Neural cell (in vitro differentiated cells): ENCODE measurements around the gene NFE2L3. TPM values are rescaled to one million over a fixed set of nuclear protein-coding genes. Genes with fewer than 3 reads are reported as not detected.
"Not testable (repeated sequence)": the region's sequence is repeated elsewhere in the genome, so short reads cannot be mapped to it uniquely, and the experiment has no call there.

Experiments used
- H2AFZ ChIP-seq: fragments of 200-600, 300-800 bp; sonication (generic), shearing (Covaris generic); 2 replicates; pipeline ENCODE4 v1.6.0; 2014; ENCODE audit warnings: low read depth, mild to moderate bottlenecking, antibody characterized with exemption, low read length, moderate library complexity
- H3F3A ChIP-seq: fragments of 200-600 bp; shearing (Covaris generic); 2 replicates; pipeline ENCODE4 v1.6.1; 2016; ENCODE audit warnings: mild to moderate bottlenecking, moderate library complexity, mixed read lengths, antibody characterized with exemption, low read length; ENCODE audit not compliant: insufficient read depth, poor library complexity, severe bottlenecking
- H3K27ac ChIP-seq: fragments of 200-600, 300-800 bp; sonication (generic), shearing (Covaris generic); 2 replicates; pipeline ENCODE4 v1.5.1; 2014; ENCODE audit warnings: mild to moderate bottlenecking, low read length, moderate library complexity
- H3K27me3 ChIP-seq: fragments of 300-800, 200-600 bp; sonication (generic), shearing (Covaris generic); 2 replicates; pipeline ENCODE4 v1.6.0; 2014; ENCODE audit warnings: mild to moderate bottlenecking, low read depth, low read length, moderate library complexity; ENCODE audit not compliant: insufficient read depth
- H3K36me3 ChIP-seq: fragments of 300-800, 200-600 bp; sonication (generic), shearing (Covaris generic); 2 replicates; pipeline ENCODE4 v1.5.1; 2014; ENCODE audit warnings: mild to moderate bottlenecking, antibody characterized with exemption, low read length, moderate library complexity; ENCODE audit not compliant: insufficient read depth
- H3K4me2 ChIP-seq: fragments of 300-800, 200-600 bp; sonication (generic), shearing (Covaris generic); 2 replicates; pipeline ENCODE4 v1.6.0; 2014; ENCODE audit warnings: mild to moderate bottlenecking, low read length
- H3K4me3 ChIP-seq: fragments of 300-800, 200-600 bp; sonication (generic), shearing (Covaris generic); 2 replicates; pipeline ENCODE4 v1.5.1; 2014; ENCODE audit warnings: mild to moderate bottlenecking, low read length, moderate library complexity
- H3K79me2 ChIP-seq: fragments of 200-600 bp; shearing (Covaris generic); replicated peaks from 2 replicates; pipeline ENCODE4 v1.6.0; 2014; ENCODE audit warnings: mild to moderate bottlenecking, low read length, moderate library complexity; ENCODE audit not compliant: insufficient read depth
- H3K9ac ChIP-seq: fragments of 300-800, 200-600 bp; sonication (generic), shearing (Covaris generic); 2 replicates; pipeline ENCODE4 v1.6.1; 2016; ENCODE audit warnings: mild to moderate bottlenecking, low read length, mixed read lengths
- H3K9me2 ChIP-seq: fragments of 200-600 bp; shearing (Covaris generic); 2 replicates; pipeline ENCODE4 v1.6.1; 2016; ENCODE audit warnings: mild to moderate bottlenecking, low read length, mixed read lengths; ENCODE audit not compliant: insufficient read depth
- H3K9me3 ChIP-seq: fragments of 200-600, 300-800 bp; sonication (generic), shearing (Covaris generic); 2 replicates; pipeline ENCODE4 v1.6.1; 2016; ENCODE audit warnings: mild to moderate bottlenecking, mixed run types, low read length, moderate library complexity, mixed read lengths
- H4K20me1 ChIP-seq: fragments of 200-600 bp; shearing (Covaris generic); 2 replicates; pipeline ENCODE4 v1.6.1; 2016; ENCODE audit warnings: mild to moderate bottlenecking, mixed run types; ENCODE audit not compliant: insufficient read depth
- EP300 ChIP-seq: fragments of 450-650 bp; conservative IDR thresholded peaks from 2 replicates; pipeline ENCODE4 v1.6.1; 2014; ENCODE audit warnings: antibody characterized with exemption, mild to moderate bottlenecking, moderate library complexity; ENCODE audit not compliant: poor library complexity, severe bottlenecking
- EZH2 ChIP-seq: fragments of 200-600, 300-800 bp; shearing (Covaris generic), sonication (generic); IDR thresholded peaks from 2 replicates; pipeline ENCODE4 v1.6.1; 2014; ENCODE audit warnings: antibody characterized with exemption, low read length, borderline replicate concordance, mild to moderate bottlenecking; ENCODE audit not compliant: insufficient read depth, poor library complexity, severe bottlenecking
- MXI1 ChIP-seq: fragments of 450-650 bp; conservative IDR thresholded peaks from 2 replicates; pipeline ENCODE4 v1.6.1; 2014; ENCODE audit warnings: antibody characterized with exemption, mild to moderate bottlenecking; ENCODE audit not compliant: poor library complexity, severe bottlenecking
- POLR2AphosphoS5 ChIP-seq: IDR thresholded peaks from 2 replicates; pipeline ENCODE4 v1.6.1; 2012
- RAD21 ChIP-seq: fragments of 450-650 bp; conservative IDR thresholded peaks from 2 replicates; pipeline ENCODE4 v1.6.1; 2014; ENCODE audit warnings: antibody characterized with exemption, mild to moderate bottlenecking, moderate library complexity
- SMC3 ChIP-seq: fragments of 450-650 bp; conservative IDR thresholded peaks from 2 replicates; pipeline ENCODE4 v1.6.1; 2014; ENCODE audit warnings: antibody characterized with exemption, mild to moderate bottlenecking, moderate library complexity; ENCODE audit not compliant: poor library complexity
- TAF1 ChIP-seq: IDR thresholded peaks from 2 replicates; pipeline ENCODE4 v1.6.1; 2012; ENCODE audit warnings: low read depth
- polyA plus RNA-seq: library from polyadenylated mRNA; depleted of rRNA; stranded (reverse); fragments of >200 nt; gene quantifications from 2 replicates; pipeline ENCODE4 v1.2.3, GENCODE V29; 2014
- TF ChIP-seq, protein P1 (sequence below): fragments of 450-650 bp; IDR thresholded peaks from 2 replicates; pipeline ENCODE4 v1.5.1; 2014; ENCODE audit warnings: antibody characterized with exemption, mild to moderate bottlenecking, moderate library complexity; ENCODE audit not compliant: poor library complexity, severe bottlenecking
- TF ChIP-seq, protein P2 (sequence below): IDR thresholded peaks from 2 replicates; pipeline ENCODE4 v1.6.1; 2012; ENCODE audit warnings: borderline replicate concordance

NFE2L3 gene
- polyA plus RNA-seq, 1 donor from 2014 or later = 2.9 TPM

- TF ChIP-seq, protein P1, sequence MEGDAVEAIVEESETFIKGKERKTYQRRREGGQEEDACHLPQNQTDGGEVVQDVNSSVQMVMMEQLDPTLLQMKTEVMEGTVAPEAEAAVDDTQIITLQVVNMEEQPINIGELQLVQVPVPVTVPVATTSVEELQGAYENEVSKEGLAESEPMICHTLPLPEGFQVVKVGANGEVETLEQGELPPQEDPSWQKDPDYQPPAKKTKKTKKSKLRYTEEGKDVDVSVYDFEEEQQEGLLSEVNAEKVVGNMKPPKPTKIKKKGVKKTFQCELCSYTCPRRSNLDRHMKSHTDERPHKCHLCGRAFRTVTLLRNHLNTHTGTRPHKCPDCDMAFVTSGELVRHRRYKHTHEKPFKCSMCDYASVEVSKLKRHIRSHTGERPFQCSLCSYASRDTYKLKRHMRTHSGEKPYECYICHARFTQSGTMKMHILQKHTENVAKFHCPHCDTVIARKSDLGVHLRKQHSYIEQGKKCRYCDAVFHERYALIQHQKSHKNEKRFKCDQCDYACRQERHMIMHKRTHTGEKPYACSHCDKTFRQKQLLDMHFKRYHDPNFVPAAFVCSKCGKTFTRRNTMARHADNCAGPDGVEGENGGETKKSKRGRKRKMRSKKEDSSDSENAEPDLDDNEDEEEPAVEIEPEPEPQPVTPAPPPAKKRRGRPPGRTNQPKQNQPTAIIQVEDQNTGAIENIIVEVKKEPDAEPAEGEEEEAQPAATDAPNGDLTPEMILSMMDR = no peak
- TF ChIP-seq EP300 = no peak
These were observed 34.0 kb upstream of the NFE2L3 start (continued) for GRCh38 chr7:26117970-26118369.

DNA sequence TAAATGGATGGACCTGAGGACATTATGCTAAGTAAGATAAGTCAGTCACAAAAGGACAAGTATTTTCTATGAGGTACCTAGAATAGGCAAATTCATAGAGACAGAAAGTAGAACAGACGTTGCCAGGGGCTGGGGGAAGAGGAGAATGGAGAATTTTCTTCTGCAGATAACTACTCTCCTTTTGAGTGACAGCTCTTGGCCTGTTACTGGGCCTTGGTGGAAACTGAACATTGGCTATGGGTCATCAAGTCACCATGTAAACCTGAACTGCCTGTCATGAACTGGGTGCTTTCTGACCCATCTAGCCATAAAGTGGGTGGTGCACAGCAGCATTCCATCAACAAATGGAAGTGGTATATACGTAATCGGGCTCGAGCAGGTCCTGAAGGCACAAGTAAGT is 29.3 kb upstream of the NFE2L3 start:
- H3K27me3 ChIP-seq = no peaks in the 10 kb centered on the region
- no peak overlapping the region for H2AFZ ChIP-seq
- no peak overlapping the region for H3K27ac ChIP-seq
- H3K79me2 ChIP-seq = no peaks in the 10 kb centered on the region
- H3K9ac ChIP-seq = no peak overlapping the region
- H3K36me3 ChIP-seq = no peaks in the 10 kb centered on the region
- H3K9me2 ChIP-seq = no peaks in the 10 kb centered on the region
- no peak overlapping the region for H3K4me3 ChIP-seq
- TF ChIP-seq SMC3 = no peak
- TF ChIP-seq MXI1 = no peak
- no peak for TF ChIP-seq RAD21
- no peak for TF ChIP-seq POLR2AphosphoS5
- TF ChIP-seq EZH2 = no peak
- TF ChIP-seq EP300 = no peak
- TF ChIP-seq, protein P1 = no peak
- TF ChIP-seq, protein P2, sequence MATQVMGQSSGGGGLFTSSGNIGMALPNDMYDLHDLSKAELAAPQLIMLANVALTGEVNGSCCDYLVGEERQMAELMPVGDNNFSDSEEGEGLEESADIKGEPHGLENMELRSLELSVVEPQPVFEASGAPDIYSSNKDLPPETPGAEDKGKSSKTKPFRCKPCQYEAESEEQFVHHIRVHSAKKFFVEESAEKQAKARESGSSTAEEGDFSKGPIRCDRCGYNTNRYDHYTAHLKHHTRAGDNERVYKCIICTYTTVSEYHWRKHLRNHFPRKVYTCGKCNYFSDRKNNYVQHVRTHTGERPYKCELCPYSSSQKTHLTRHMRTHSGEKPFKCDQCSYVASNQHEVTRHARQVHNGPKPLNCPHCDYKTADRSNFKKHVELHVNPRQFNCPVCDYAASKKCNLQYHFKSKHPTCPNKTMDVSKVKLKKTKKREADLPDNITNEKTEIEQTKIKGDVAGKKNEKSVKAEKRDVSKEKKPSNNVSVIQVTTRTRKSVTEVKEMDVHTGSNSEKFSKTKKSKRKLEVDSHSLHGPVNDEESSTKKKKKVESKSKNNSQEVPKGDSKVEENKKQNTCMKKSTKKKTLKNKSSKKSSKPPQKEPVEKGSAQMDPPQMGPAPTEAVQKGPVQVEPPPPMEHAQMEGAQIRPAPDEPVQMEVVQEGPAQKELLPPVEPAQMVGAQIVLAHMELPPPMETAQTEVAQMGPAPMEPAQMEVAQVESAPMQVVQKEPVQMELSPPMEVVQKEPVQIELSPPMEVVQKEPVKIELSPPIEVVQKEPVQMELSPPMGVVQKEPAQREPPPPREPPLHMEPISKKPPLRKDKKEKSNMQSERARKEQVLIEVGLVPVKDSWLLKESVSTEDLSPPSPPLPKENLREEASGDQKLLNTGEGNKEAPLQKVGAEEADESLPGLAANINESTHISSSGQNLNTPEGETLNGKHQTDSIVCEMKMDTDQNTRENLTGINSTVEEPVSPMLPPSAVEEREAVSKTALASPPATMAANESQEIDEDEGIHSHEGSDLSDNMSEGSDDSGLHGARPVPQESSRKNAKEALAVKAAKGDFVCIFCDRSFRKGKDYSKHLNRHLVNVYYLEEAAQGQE = no peak
- TF ChIP-seq TAF1 = no peak
- no peaks in the 10 kb centered on the region for H3K9me3 ChIP-seq
- no peak overlapping the region for H3K4me2 ChIP-seq
- no peaks in the 10 kb centered on the region for H3F3A ChIP-seq
- H4K20me1 ChIP-seq = no peaks in the 10 kb centered on the region

- H3K4me3 ChIP-seq, H3K4me2 ChIP-seq, H3K9me3 ChIP-seq, H3K79me2 ChIP-seq, H4K20me1 ChIP-seq, H3K27ac ChIP-seq, H3K9ac ChIP-seq, H3K36me3 ChIP-seq, H3K27me3 ChIP-seq, H2AFZ ChIP-seq, H3K9me2 ChIP-seq, H3F3A ChIP-seq: not testable (repeated sequence)
These were observed 27.2 kb upstream of the NFE2L3 start for GRCh38 chr7:26124775-26125174.
